SK-N-SH (cell line): ENCODE results near the gene FOXF1. TPM values are rescaled to one million over a fixed set of nuclear protein-coding genes. Genes with fewer than 3 reads are reported as not detected.

Experiments
- CTCF ChIA-PET: fragments of 300-600, 350-600 bp; formaldehyde crosslinking; extraction: SDS; loops from one replicate; lab custom pipeline; 2021; lab: Yijun Ruan, JAX
- POLR2A ChIA-PET: fragments of 350-600 bp; sonication (Branson Sonifier 250); formaldehyde crosslinking; extraction: SDS; loops from one replicate; lab custom pipeline; 2020; ENCODE audit warnings: antibody characterized with exemption, inconsistent platforms; lab: Yijun Ruan, JAX
- DNase-seq: peaks from one replicate; pipeline ENCODE4 v3.0.0; 2012
- H2AFZ ChIP-seq: fragments of 200-600 bp; sonication (generic); 2 replicates; pipeline ENCODE4 v1.8.1; 2016; ENCODE audit warnings: antibody characterized with exemption, mild to moderate bottlenecking, low read depth
- H3F3A ChIP-seq: fragments of 200-600 bp; sonication (generic); replicated peaks from 2 replicates; pipeline ENCODE3; 2016; ENCODE audit warnings: antibody characterized with exemption, mild to moderate bottlenecking; ENCODE audit not compliant: insufficient read depth
- H3K27ac ChIP-seq, 2 experiments: fragments of 200-500 bp in 1 of 2; fragments of 200-600 bp in 1 of 2; sonication (Bioruptor generic) in 1 of 2; sonication (generic), shearing (Covaris generic) in 1 of 2; 2 replicates each; pipeline versions ENCODE4 v1.5.1 to v1.6.1; 2014 to 2016; ENCODE audit warnings: low read depth in 2 of 2, inconsistent platforms in 1 of 2, low read length in 1 of 2, mild to moderate bottlenecking in 1 of 2, mixed read lengths in 1 of 2
- H3K27me3 ChIP-seq: fragments of 200-600 bp; sonication (generic), shearing (Covaris generic); 2 replicates; pipeline ENCODE4 v1.6.1; 2016; ENCODE audit warnings: mixed run types; ENCODE audit not compliant: insufficient read depth
- H3K36me3 ChIP-seq, 2 experiments: fragments of 200-500 bp in 1 of 2; fragments of 200-600 bp in 1 of 2; sonication (Bioruptor generic) in 1 of 2; sonication (generic) in 1 of 2; replicated peaks in 1 of 2; 2 replicates each; pipeline versions ENCODE3 to v1.5.1; 2014 to 2016; ENCODE audit warnings: low read length in 1 of 2, mild to moderate bottlenecking in 1 of 2; ENCODE audit not compliant: insufficient read depth in 2 of 2, control insufficient read depth in 1 of 2
- H3K4me1 ChIP-seq, 2 experiments: fragments of 200-500 bp in 1 of 2; fragments of 200-600 bp in 1 of 2; sonication (Bioruptor generic) in 1 of 2; sonication (generic), shearing (Covaris generic) in 1 of 2; 2 replicates each; pipeline versions ENCODE4 v1.5.1 to v1.6.1; 2014 to 2016; ENCODE audit warnings: low read depth in 1 of 2, low read length in 1 of 2, mixed run types in 1 of 2; ENCODE audit not compliant: insufficient read depth in 2 of 2, control insufficient read depth in 1 of 2
- H3K4me2 ChIP-seq: fragments of 200-600 bp; sonication (generic), shearing (Covaris generic); 2 replicates; pipeline ENCODE4 v1.6.1; 2017; ENCODE audit warnings: mixed run types
- H3K4me3 ChIP-seq, 2 experiments: fragments of 200-500 bp in 1 of 2; fragments of 200-600 bp in 1 of 2; sonication (Bioruptor generic) in 1 of 2; sonication (generic), shearing (Covaris generic) in 1 of 2; 2 replicates each; pipeline versions ENCODE4 v1.5.1 to v1.8.1; 2014 to 2016; ENCODE audit warnings: low read depth in 2 of 2, inconsistent platforms in 1 of 2, low read length in 1 of 2, mild to moderate bottlenecking in 1 of 2, mixed read lengths in 1 of 2, moderate library complexity in 1 of 2
- H3K79me2 ChIP-seq: fragments of 200-600 bp; sonication (generic); 2 replicates; pipeline ENCODE4 v1.8.1; 2017; ENCODE audit warnings: mild to moderate bottlenecking; ENCODE audit not compliant: insufficient read depth
- H3K9ac ChIP-seq: fragments of 200-600 bp; sonication (generic); 2 replicates; pipeline ENCODE4 v1.6.1; 2017; ENCODE audit warnings: mixed run types
- H3K9me2 ChIP-seq: fragments of 200-600 bp; sonication (generic); 2 replicates; pipeline ENCODE4 v1.6.1; 2017; ENCODE audit warnings: mixed run types
- H3K9me3 ChIP-seq: fragments of 200-600 bp; sonication (generic); 2 replicates; pipeline ENCODE4 v1.6.1; 2017; ENCODE audit warnings: mixed run types, mild to moderate bottlenecking, moderate library complexity
- H4K20me1 ChIP-seq: fragments of 200-600 bp; sonication (generic); 2 replicates; pipeline ENCODE4 v1.6.1; 2017; ENCODE audit warnings: mild to moderate bottlenecking, mixed run types; ENCODE audit not compliant: insufficient read depth
- EZH2phosphoT487 ChIP-seq: fragments of 200-600 bp; sonication (generic); IDR thresholded peaks from 2 replicates; pipeline ENCODE4 v1.6.1; 2017; ENCODE audit warnings: low read depth, mixed run types, mild to moderate bottlenecking, antibody characterized with exemption, moderate library complexity, borderline replicate concordance
- FOSL2 ChIP-seq: IDR thresholded peaks from 2 replicates; pipeline ENCODE4 v1.4.0; 2012; ENCODE audit warnings: low read depth, mild to moderate bottlenecking, moderate library complexity, borderline replicate concordance
- FOXJ3 ChIP-seq: sonication (generic); formaldehyde crosslinking; IDR thresholded peaks from 2 replicates; pipeline ENCODE4 v1.5.1; 2020; ENCODE audit warnings: mild to moderate bottlenecking, missing genetic modification reagents
- GABPA ChIP-seq: IDR thresholded peaks from 2 replicates; pipeline ENCODE4 v1.4.0; 2012; ENCODE audit warnings: low read depth, mild to moderate bottlenecking
- GATA2 ChIP-seq: sonication (generic); formaldehyde crosslinking; IDR thresholded peaks from 2 replicates; pipeline ENCODE4 v1.5.0; 2020; ENCODE audit warnings: mild to moderate bottlenecking, missing genetic modification reagents
- MXI1 ChIP-seq: IDR thresholded peaks from 2 replicates; pipeline ENCODE4 v1.6.1; 2012; ENCODE audit warnings: mild to moderate bottlenecking, low read depth, low read length, improper control_type of control experiment
- NRF1 ChIP-seq: IDR thresholded peaks from 2 replicates; pipeline ENCODE4 v1.6.1; 2012; ENCODE audit warnings: low read depth, mild to moderate bottlenecking, low read length
- RXRA ChIP-seq: IDR thresholded peaks from 2 replicates; pipeline ENCODE4 v1.4.0; 2012; ENCODE audit warnings: low read depth, mild to moderate bottlenecking, borderline replicate concordance
- SIN3A ChIP-seq: IDR thresholded peaks from 2 replicates; pipeline ENCODE4 v1.6.1; 2012; ENCODE audit warnings: low read depth, mild to moderate bottlenecking, low read length, moderate library complexity, borderline replicate concordance
- SMC3 ChIP-seq: IDR thresholded peaks from 2 replicates; pipeline ENCODE4 v1.6.1; 2012; ENCODE audit warnings: low read depth, low read length, improper control_type of control experiment
- TEAD4 ChIP-seq: IDR thresholded peaks from 2 replicates; pipeline ENCODE4 v1.4.0; 2012; ENCODE audit warnings: mild to moderate bottlenecking, borderline replicate concordance; ENCODE audit not compliant: insufficient read depth
- WGBS: methylation state at CpG from one replicate; pipeline ENCODE4 v1.1.6; 2017; ENCODE audit warnings: low lambda C conversion rate; 5-methylcytosine and 5-hydroxymethylcytosine counted together
- polyA plus RNA-seq, 3 experiments: library from polyadenylated mRNA; depleted of rRNA; stranded (reverse); fragments of >200 nt; gene quantifications; 2 replicates each; pipeline ENCODE4 v1.2.3, GENCODE V29; 2012
- TF ChIP-seq, protein P1 (sequence below): IDR thresholded peaks from 2 replicates; pipeline ENCODE4 v1.4.0; 2012; ENCODE audit warnings: low read depth

FOXF1 gene
- polyA plus RNA-seq, 1 of the 3 experiments (the other 2 are of a cell fraction) = 0.02 TPM

DNA sequence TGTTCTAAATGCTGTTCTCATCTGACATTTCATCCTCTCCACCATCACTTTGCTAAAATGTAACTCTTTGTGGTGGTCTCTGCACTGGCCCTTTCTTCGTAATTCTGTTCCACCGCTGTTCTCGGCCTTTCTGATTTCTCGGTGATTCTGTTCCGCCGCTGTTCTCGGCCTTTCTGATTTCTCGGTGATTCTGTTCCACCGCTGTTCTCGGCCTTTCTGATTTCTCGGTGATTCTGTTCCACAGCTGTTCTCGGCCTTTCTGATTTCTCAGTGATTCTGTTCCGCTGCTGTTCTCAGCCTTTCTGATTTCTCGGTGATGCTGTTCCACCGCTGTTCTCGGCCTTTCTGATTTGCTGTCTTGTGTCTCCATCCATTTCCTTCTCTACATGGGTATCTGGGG is 12.3 kb downstream of the FOXF1 start:
- Histone ChIP-seq H3K9me3 (no peaks in the 10 kb centered on the region), H2AFZ (no peak overlapping the region), H3K36me3 (no peaks in the 10 kb centered on the region), H3K9ac (no peak overlapping the region), H3K27me3 (peaks cover 53% of the 10 kb centered on the region), H4K20me1 (no peaks in the 10 kb centered on the region), H3K4me1 (no peaks in the 10 kb centered on the region), H3K27ac (no peak overlapping the region), H3K9me2 (no peaks in the 10 kb centered on the region), H3K4me3 (no peak overlapping the region), H3K79me2 (no peaks in the 10 kb centered on the region), H3F3A (no peaks in the 10 kb centered on the region), H3K4me2 (no peak overlapping the region)
- TF ChIP-seq GABPA (no peak), EZH2phosphoT487 (no peak), RXRA (no peak), FOXJ3 (CRISPR knock-in tag) (no peak), NRF1 (no peak), TEAD4 (no peak), SIN3A (no peak), GATA2 (CRISPR knock-in tag) (no peak)
- TF ChIP-seq, protein P1, sequence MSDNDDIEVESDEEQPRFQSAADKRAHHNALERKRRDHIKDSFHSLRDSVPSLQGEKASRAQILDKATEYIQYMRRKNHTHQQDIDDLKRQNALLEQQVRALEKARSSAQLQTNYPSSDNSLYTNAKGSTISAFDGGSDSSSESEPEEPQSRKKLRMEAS = no peak
- ChIA-PET CTCF (interaction anchor here (0.9 to 10.0 kb wide), 2 partner anchors 182 to 448 kb away, joined by 3 to 178 read pairs; no protein-coding TSS in a partner anchor), POLR2A (no interaction called here)
- 71% methylated on average over 16 of the region's 16 CpGs for WGBS
- DNase-seq = no peak

DNA sequence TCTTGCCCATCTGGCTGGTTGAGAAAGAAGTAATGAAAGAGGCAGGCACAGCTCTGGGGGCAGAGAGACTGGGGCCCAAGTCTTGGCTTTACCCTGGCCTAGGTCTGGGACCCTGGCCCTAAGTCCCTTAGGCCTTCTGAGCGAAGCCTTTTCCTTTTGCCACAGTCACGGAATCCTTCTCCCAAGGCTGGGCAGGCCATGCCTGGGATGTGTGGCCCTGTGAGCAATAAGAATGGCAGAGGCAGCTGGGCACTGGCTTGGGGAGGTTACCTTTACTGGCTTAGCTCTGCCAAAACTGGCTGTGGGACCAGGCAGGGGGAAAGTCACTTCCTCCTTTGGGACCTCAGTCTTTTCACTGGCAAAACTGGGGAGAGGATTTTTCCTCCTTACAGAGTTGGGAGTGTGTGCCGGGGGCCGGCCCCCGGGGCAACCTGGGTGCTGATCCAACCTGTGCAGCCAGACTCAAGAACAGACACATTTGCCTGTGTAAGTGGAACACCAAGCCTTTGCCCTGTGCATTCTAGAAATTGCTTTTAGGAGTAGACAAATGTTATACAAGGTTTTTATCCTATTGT is 12.9 kb downstream of the FOXF1 start:
- Histone ChIP-seq H3K9ac (no peak overlapping the region), H3K27me3 (peaks cover 53% of the 10 kb centered on the region), H3K9me3 (no peaks in the 10 kb centered on the region), H3K27ac (no peak overlapping the region), H4K20me1 (no peaks in the 10 kb centered on the region), H3F3A (no peaks in the 10 kb centered on the region), H3K4me1 (no peaks in the 10 kb centered on the region), H3K4me2 (no peak overlapping the region), H3K36me3 (no peaks in the 10 kb centered on the region), H3K9me2 (no peaks in the 10 kb centered on the region), H3K4me3 (no peak overlapping the region), H2AFZ (no peak overlapping the region), H3K79me2 (no peaks in the 10 kb centered on the region)
- TF ChIP-seq SMC3 = no peak
- TF ChIP-seq, protein P1 = no peak
- TF ChIP-seq SIN3A = no peak
- no peak for TF ChIP-seq FOSL2
- TF ChIP-seq RXRA = no peak
- no peak for TF ChIP-seq MXI1
- ChIA-PET CTCF (interaction anchor here (10.0 kb wide), 1 partner anchor 449 kb away, joined by 178 read pairs; no protein-coding TSS in a partner anchor), POLR2A (no interaction called here)
- WGBS = 30% methylated on average over 5 of the region's 5 CpGs
- DNase-seq = no peak
